ENCODE measurements around the gene AGL. TPM values are rescaled to one million over a fixed set of nuclear protein-coding genes. Genes with fewer than 3 reads are reported as not detected.

AGL gene
- total and polyA plus RNA-seq, 2 experiments from 2014 or later, result 13.4 to 22.9 TPM

GRCh38 chr1:99860703-99861102, 10.5 kb downstream of the AGL start:
- Mint-ChIP-seq H3K9me3 (peaks cover 4% of the 10 kb centered on the region; the same call in 1 of the 3 replicates), H3K4me3 (no peak overlapping the region), H3K27me3 (ENCODE audit: insufficient read depth, low read depth, poor library complexity) (no peaks in the 10 kb centered on the region), H3K36me3 (ENCODE audit: low read depth) (peaks cover 27% of the 10 kb centered on the region), H3K27ac (no peak overlapping the region), H3K4me1 (no peaks in the 10 kb centered on the region)
- H3F3A ChIP-seq (replicated peaks; ENCODE audit: low read depth), result no peaks in the 10 kb centered on the region
- no peak overlapping the region for H3K4me3 ChIP-seq
- H3K4me1 ChIP-seq (ENCODE audit: insufficient read depth), result no peaks in the 10 kb centered on the region
- TF ChIP-seq ZNF114 (CRISPR knock-in tag; IDR thresholded peaks at IDR 0.05) (no peak), REST (IDR thresholded peaks at IDR 0.05; ENCODE audit: unreplicated experiment) (no peak), STAT1 (IDR thresholded peaks at IDR 0.05; ENCODE audit: unreplicated experiment) (no peak), ETS1 (IDR thresholded peaks at IDR 0.05) (no peak), ZNF331 (CRISPR knock-in tag; IDR thresholded peaks at IDR 0.05; ENCODE audit: low read depth) (no peak), JUNB (IDR thresholded peaks at IDR 0.05; ENCODE audit: unreplicated experiment) (no peak), NANOG (IDR thresholded peaks at IDR 0.05; ENCODE audit: borderline replicate concordance) (no peak)
- TF ChIP-seq, protein P1, sequence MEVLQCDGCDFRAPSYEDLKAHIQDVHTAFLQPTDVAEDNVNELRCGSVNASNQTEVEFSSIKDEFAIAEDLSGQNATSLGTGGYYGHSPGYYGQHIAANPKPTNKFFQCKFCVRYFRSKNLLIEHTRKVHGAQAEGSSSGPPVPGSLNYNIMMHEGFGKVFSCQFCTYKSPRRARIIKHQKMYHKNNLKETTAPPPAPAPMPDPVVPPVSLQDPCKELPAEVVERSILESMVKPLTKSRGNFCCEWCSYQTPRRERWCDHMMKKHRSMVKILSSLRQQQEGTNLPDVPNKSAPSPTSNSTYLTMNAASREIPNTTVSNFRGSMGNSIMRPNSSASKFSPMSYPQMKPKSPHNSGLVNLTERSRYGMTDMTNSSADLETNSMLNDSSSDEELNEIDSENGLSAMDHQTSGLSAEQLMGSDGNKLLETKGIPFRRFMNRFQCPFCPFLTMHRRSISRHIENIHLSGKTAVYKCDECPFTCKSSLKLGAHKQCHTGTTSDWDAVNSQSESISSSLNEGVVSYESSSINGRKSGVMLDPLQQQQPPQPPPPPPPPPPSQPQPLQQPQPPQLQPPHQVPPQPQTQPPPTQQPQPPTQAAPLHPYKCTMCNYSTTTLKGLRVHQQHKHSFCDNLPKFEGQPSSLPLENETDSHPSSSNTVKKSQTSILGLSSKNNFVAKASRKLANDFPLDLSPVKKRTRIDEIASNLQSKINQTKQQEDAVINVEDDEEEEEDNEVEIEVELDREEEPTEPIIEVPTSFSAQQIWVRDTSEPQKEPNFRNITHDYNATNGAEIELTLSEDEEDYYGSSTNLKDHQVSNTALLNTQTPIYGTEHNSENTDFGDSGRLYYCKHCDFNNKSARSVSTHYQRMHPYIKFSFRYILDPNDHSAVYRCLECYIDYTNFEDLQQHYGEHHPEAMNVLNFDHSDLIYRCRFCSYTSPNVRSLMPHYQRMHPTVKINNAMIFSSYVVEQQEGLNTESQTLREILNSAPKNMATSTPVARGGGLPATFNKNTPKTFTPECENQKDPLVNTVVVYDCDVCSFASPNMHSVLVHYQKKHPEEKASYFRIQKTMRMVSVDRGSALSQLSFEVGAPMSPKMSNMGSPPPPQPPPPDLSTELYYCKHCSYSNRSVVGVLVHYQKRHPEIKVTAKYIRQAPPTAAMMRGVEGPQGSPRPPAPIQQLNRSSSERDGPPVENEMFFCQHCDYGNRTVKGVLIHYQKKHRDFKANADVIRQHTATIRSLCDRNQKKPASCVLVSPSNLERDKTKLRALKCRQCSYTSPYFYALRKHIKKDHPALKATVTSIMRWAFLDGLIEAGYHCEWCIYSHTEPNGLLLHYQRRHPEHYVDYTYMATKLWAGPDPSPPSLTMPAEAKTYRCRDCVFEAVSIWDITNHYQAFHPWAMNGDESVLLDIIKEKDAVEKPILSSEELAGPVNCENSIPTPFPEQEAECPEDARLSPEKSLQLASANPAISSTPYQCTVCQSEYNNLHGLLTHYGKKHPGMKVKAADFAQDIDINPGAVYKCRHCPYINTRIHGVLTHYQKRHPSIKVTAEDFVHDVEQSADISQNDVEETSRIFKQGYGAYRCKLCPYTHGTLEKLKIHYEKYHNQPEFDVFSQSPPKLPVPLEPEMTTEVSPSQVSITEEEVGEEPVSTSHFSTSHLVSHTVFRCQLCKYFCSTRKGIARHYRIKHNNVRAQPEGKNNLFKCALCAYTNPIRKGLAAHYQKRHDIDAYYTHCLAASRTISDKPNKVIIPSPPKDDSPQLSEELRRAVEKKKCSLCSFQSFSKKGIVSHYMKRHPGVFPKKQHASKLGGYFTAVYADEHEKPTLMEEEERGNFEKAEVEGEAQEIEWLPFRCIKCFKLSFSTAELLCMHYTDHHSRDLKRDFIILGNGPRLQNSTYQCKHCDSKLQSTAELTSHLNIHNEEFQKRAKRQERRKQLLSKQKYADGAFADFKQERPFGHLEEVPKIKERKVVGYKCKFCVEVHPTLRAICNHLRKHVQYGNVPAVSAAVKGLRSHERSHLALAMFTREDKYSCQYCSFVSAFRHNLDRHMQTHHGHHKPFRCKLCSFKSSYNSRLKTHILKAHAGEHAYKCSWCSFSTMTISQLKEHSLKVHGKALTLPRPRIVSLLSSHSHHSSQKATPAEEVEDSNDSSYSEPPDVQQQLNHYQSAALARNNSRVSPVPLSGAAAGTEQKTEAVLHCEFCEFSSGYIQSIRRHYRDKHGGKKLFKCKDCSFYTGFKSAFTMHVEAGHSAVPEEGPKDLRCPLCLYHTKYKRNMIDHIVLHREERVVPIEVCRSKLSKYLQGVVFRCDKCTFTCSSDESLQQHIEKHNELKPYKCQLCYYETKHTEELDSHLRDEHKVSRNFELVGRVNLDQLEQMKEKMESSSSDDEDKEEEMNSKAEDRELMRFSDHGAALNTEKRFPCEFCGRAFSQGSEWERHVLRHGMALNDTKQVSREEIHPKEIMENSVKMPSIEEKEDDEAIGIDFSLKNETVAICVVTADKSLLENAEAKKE (CRISPR knock-in tag; IDR thresholded peaks at IDR 0.05), result no peak
- TF ChIP-seq, protein P2, sequence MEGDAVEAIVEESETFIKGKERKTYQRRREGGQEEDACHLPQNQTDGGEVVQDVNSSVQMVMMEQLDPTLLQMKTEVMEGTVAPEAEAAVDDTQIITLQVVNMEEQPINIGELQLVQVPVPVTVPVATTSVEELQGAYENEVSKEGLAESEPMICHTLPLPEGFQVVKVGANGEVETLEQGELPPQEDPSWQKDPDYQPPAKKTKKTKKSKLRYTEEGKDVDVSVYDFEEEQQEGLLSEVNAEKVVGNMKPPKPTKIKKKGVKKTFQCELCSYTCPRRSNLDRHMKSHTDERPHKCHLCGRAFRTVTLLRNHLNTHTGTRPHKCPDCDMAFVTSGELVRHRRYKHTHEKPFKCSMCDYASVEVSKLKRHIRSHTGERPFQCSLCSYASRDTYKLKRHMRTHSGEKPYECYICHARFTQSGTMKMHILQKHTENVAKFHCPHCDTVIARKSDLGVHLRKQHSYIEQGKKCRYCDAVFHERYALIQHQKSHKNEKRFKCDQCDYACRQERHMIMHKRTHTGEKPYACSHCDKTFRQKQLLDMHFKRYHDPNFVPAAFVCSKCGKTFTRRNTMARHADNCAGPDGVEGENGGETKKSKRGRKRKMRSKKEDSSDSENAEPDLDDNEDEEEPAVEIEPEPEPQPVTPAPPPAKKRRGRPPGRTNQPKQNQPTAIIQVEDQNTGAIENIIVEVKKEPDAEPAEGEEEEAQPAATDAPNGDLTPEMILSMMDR (conservative IDR thresholded peaks at IDR 0.05; ENCODE audit: low read depth in 2 of 2), result no peak
- H3K9me2 ChIP-seq (ENCODE audit: insufficient read depth), result no peaks in the 10 kb centered on the region
- no peak for DNase-seq (ENCODE audit: low spot score)
- no peaks in the 10 kb centered on the region for H3K79me2 ChIP-seq (replicated peaks; ENCODE audit: insufficient read depth)
- no peaks in the 10 kb centered on the region for H3K27me3 ChIP-seq (ENCODE audit: insufficient read depth)
- H3K4me2 ChIP-seq, result no peak overlapping the region
- H2AFZ ChIP-seq, result no peak overlapping the region
- ATAC-seq, result no peak
- no peak overlapping the region for H3K27ac ChIP-seq (ENCODE audit: low read depth)
- H3K36me3 ChIP-seq (ENCODE audit: insufficient read depth), result peaks cover 2% of the 10 kb centered on the region; the same call in 1 of the 2 replicates
- no peaks in the 10 kb centered on the region for H4K20me1 ChIP-seq (replicated peaks; ENCODE audit: insufficient read depth)

Data from GM23338 (cell line).